ENCODE results near the gene GUCD1. TPM values are rescaled to one million over a fixed set of nuclear protein-coding genes. Genes with fewer than 3 reads are reported as not detected.
A peak's percentile ranks its signal among the peaks of the same experiment; 100 is the strongest.
"Not testable (repeated sequence)": the region's sequence is repeated elsewhere in the genome, so short reads cannot be mapped to it uniquely, and the experiment has no call there.

Gene GUCD1
- total and polyA plus RNA-seq, 7 donors, result 85.6 to 301 (median 98.6) TPM

DNA sequence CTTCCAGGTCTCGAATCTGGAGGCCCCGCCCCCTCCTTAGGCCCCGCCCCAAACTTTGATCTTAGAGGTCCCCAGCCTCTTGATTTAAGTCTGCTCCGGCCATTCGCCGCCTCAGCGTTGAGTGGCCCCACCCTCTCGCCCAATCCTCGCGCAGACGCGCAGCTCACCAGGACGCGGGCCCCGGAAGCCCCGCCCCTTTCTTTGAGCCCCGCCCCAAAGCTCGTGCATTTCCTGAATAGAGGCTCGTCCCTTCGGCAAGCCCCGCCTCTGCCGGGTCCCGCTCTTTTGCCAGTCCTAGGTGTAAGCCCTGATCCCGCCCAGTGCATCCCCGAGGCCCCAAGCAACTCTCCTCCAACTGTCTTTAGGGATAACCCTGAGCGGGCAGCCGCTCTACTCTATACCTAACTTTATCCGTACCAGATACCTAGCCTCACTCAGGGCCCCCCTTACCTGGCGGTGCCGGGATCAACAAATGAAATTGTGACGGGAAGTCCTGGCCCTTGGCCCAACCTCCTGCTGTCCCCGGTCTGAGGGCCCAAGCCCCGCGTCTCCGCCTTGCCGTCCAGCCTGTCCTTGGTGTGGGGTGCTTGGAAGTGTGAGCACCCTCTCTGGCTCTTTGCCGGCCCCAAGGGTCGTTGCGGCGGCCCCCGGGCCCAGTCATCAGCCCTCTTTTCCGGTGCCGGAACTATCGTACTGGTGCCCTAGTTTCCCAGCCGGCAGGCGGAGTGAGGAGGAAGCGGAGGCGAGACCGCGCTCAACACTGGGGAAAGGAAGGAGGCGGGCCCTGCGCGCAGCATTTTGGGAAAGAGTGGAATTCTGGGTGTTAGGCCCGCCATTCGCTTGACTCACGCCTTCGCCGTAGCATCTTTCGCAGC is 464 bp upstream of the GUCD1 start, which contains the start of gene SNRPD3:
TSS of gene SNRPD3 (plus strand) at position 835 of the 875 bp plus-strand sequence. CDS start 1,676 bp downstream, outside the sequence.
- intact Hi-C loops (cut with DNase I), result loop anchor here (2.0 kb wide), 1 partner anchor 37 kb away; the partner anchor contains the start of gene LRRC75B
- 0% methylated on average over 59 of the region's 59 CpGs for WGBS, 2 donors
- H3K36me3 ChIP-seq, result peaks cover 0 to 30% (median 10%) of the 10 kb centered on the region in 4 donors

DNA sequence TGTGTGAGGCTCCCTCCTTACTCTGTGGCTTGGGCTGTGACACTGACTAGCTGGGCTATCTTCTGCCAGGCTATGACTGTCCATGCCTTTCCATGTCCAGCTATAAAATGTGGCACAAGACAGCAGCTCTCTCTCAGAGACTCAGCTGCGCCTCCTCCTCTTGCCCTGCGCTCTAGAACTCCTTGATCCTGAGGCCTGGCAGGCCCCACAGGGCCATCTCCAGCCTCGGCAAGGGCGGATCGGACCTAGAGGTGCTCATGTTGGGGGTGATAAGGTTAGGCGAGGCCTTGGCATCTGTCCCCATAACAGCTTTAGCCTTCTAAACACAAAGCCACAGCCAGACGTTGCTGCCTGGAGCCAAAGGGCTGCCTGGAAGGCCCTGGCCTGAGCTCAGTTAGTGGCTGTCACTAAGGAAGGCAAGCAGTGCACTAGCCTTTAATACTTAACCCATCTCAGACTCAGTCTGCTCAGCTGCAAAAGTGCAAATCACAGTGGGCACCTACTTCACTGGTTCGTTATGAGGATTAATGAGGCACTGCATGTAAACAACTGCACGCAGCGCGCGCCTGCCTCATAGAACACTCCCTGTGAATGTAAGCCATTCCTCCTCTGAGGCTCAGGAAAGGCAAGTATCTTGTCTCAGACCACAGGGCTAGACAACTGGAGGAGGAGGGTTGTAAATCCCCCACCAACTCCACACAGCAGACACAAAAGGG is 1.2 kb downstream of the GUCD1 start:
- peak; percentile 70 for DNase-seq
- Histone ChIP-seq H3K9me3 (no peaks in the 10 kb centered on the region), H3K27ac (peak overlapping the region; percentile 99), H3K27me3 (no peaks in the 10 kb centered on the region), H3K36me3 (peaks cover 0 to 16% (median 7%) of the 10 kb centered on the region in 4 donors), H3K4me1 (peaks cover 0 to 51% (median 43%) of the 10 kb centered on the region in 4 donors), H3K4me3 (peak overlapping the region; percentile 91 to 99 (median 94))
- TF ChIP-seq POLR2AphosphoS5 (IDR thresholded peaks at IDR 0.05) (peak in 1 of 4 donors; percentile 25), POLR2A (IDR thresholded peaks at IDR 0.05) (no peak)
- WGBS, 2 donors, result 11 to 45% methylated on average over 12 of the region's 12 CpGs
- intact Hi-C loops (cut with DNase I), result loop anchor here (2.0 kb wide), 1 partner anchor 39 kb away; the partner anchor contains the start of gene LRRC75B

More for the DNA sequence above, 464 bp upstream of the GUCD1 start, which contains the start of gene SNRPD3:
- peak; percentile 32 to 36 for TF ChIP-seq POLR2A (IDR thresholded peaks at IDR 0.05)
- TF ChIP-seq EP300 (IDR thresholded peaks at IDR 0.05), result peak in 1 of 4 donors; percentile 66
- TF ChIP-seq, protein P1, sequence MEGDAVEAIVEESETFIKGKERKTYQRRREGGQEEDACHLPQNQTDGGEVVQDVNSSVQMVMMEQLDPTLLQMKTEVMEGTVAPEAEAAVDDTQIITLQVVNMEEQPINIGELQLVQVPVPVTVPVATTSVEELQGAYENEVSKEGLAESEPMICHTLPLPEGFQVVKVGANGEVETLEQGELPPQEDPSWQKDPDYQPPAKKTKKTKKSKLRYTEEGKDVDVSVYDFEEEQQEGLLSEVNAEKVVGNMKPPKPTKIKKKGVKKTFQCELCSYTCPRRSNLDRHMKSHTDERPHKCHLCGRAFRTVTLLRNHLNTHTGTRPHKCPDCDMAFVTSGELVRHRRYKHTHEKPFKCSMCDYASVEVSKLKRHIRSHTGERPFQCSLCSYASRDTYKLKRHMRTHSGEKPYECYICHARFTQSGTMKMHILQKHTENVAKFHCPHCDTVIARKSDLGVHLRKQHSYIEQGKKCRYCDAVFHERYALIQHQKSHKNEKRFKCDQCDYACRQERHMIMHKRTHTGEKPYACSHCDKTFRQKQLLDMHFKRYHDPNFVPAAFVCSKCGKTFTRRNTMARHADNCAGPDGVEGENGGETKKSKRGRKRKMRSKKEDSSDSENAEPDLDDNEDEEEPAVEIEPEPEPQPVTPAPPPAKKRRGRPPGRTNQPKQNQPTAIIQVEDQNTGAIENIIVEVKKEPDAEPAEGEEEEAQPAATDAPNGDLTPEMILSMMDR (IDR thresholded peaks at IDR 0.05), result peak in 3 of 4 experiments; percentile 35 to 47 (median 42)
- TF ChIP-seq POLR2AphosphoS5 (IDR thresholded peaks at IDR 0.05), result peak; percentile 78 to 92 (median 85)
- Histone ChIP-seq H3K27me3 (no peaks in the 10 kb centered on the region), H3K9me3 (no peaks in the 10 kb centered on the region), H3K4me3 (peak within 1 kb of the TSS; percentile 91 to 99 (median 94)), H3K4me1 (peaks cover 0 to 51% (median 46%) of the 10 kb centered on the region in 4 donors), H3K27ac (peak within 1 kb of the TSS; percentile 99)
- peak; percentile 100 for DNase-seq

DNA sequence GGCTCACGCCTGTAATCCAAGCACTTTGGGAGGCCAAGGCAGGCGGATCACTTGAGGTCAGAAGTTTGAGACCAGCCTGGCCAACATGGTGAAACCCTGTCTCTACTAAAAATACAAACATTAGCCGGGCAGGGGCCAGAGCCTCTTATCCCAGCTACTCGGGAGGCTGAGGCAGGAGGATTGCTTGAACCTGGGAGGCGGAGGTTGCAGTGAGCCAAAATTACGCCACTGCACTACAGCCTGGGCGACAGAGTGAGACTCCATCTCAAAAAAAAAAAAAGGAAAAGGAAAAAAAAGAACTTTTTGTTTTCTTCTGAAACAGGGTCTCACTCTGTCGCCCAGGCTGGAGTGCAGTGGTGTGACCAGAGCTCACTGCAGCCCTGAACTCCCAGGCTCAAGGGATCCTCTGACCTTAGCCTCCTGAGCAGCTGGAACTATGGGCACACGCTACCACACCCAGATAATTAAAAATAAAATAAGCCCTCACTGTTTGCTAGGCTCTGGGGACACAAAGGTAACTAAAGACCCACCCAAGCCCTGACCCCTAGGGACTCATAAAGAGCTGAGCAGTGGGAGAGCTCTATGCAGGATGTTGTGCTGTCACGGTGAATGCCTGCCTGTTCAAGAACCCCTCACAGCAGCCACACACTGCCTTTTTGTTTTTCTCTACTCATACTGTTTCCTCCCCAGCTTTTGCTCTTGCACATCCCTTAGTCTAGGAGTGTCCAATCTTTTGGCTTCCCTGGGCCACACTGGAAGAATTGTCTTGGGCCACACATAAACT is 2.2 kb downstream of the GUCD1 start:
- H3K27me3 ChIP-seq; DNase-seq; H3K4me3 ChIP-seq; intact Hi-C loops (cut with DNase I); H3K9me3 ChIP-seq: not testable (repeated sequence)
- Histone ChIP-seq H3K27ac (peak overlapping the region; percentile 99), H3K36me3 (peaks cover 6 to 16% (median 9%) of the 10 kb centered on the region in 4 donors), H3K4me1 (peaks cover 0 to 48% (median 40%) of the 10 kb centered on the region in 4 donors)
- 72 to 77% methylated on average over 10 of the region's 10 CpGs for WGBS, 2 donors

DNA sequence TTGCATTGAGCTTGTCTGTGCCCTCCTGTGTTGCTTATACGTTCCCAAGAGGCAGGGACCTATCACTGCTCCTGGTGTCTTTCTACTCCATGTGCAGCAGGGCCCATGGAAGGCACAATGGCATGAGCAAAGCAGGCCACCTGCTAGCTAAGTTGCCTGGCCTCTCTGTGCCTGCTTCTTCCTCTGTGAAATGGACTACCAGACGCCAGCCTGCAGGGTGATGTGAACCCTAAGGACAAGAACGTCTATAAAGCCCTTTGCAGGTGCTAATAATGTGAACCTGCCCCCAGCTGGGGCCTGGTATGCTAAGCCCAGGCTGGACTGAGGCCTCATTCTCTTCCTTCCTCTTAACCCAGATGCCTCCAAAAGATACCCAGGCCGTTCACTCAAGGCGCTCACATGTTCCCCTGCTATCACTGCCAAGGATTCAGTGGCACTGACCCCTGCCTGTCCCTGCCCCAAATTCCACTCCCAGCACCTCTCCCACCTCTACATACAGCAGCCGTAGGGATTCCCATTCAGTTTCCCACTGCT is 4.0 kb downstream of the GUCD1 start:
- intact Hi-C loops (cut with DNase I), result no loop called here
- 72 to 73% methylated on average over 6 of the region's 6 CpGs for WGBS, 2 donors
- DNase-seq, result no peak
- Histone ChIP-seq H3K27ac (no peak overlapping the region), H3K4me1 (peaks cover 0 to 35% (median 25%) of the 10 kb centered on the region in 4 donors), H3K4me3 (no peak overlapping the region), H3K36me3 (peaks cover 19 to 29% (median 24%) of the 10 kb centered on the region in 4 donors), H3K9me3 (no peaks in the 10 kb centered on the region), H3K27me3 (no peaks in the 10 kb centered on the region)
- TF ChIP-seq, protein P1 (IDR thresholded peaks at IDR 0.05), result no peak
- TF ChIP-seq EP300 (IDR thresholded peaks at IDR 0.05) (no peak), POLR2AphosphoS5 (IDR thresholded peaks at IDR 0.05) (no peak), POLR2A (IDR thresholded peaks at IDR 0.05) (no peak)
